ENCODE measurements around the gene PRR13. TPM values are rescaled to one million over a fixed set of nuclear protein-coding genes. Genes with fewer than 3 reads are reported as not detected.
A peak's percentile ranks its signal among the peaks of the same experiment; 100 is the strongest.
"Not testable (repeated sequence)": the region's sequence is repeated elsewhere in the genome, so short reads cannot be mapped to it uniquely, and the experiment has no call there.

PRR13 gene
- total RNA-seq, 1 donor from 2014 or later = 190 TPM

DNA sequence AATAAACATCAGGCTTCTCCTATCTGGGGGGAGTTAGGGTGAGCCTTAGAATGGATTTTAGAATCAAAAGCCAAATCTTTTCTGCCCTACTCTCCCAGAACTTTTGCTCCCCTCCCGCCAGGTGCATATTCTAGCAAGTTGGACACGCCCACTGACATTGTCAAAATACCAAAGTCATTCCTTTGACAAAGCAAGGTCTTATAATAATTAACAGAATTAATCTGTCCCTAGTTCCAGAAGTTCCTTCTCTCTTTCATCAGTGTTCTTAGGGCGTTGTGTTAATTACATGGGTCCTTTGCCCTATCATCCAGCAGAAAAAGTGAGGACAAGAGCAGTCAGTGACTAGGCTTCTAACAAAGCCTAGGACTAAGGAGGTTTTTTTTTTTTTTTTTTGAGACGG lies 2.4 kb downstream of the PRR13 start:
- H3K4me1 Mint-ChIP-seq (ENCODE audit: low read depth, unreplicated experiment) = peaks cover 18% of the 10 kb centered on the region
- Histone ChIP-seq H3K27me3 (ENCODE audit: insufficient read depth, low read length) (no peaks in the 10 kb centered on the region), H3K36me3 (ENCODE audit: insufficient read depth, low read length) (peaks cover 14% of the 10 kb centered on the region), H3K4me1 (ENCODE audit: insufficient read depth, low read length) (peaks cover 5% of the 10 kb centered on the region), H3K4me2 (ENCODE audit: low read length) (peak overlapping the region; percentile 34), H4K20me1 (ENCODE audit: insufficient read depth, low read length) (peaks cover 19% of the 10 kb centered on the region), H2AFZ (ENCODE audit: low read depth, low read length) (no peak overlapping the region), H3K79me2 (ENCODE audit: insufficient read depth, low read length) (peaks cover 27% of the 10 kb centered on the region), H3K4me3 (ENCODE audit: insufficient read depth, low read depth, low read length) (no peak overlapping the region), H3K9ac (ENCODE audit: low read length) (no peak overlapping the region), H3K27ac (ENCODE audit: low read depth, low read length) (no peak overlapping the region), H3K9me3 (ENCODE audit: insufficient read depth, low read depth, low read length) (no peaks in the 10 kb centered on the region)
- peaks cover 24% of the 10 kb centered on the region for H3K36me3 Mint-ChIP-seq (ENCODE audit: low read depth, unreplicated experiment)
- peak overlapping the region; percentile 63 for H3K4me3 Mint-ChIP-seq (ENCODE audit: unreplicated experiment)
- FAIRE-seq = no peak
- H3K27ac Mint-ChIP-seq (ENCODE audit: unreplicated experiment) = no peak overlapping the region
- no peak for DNase-seq (ENCODE audit: low read depth)
- TF ChIP-seq, protein P1, sequence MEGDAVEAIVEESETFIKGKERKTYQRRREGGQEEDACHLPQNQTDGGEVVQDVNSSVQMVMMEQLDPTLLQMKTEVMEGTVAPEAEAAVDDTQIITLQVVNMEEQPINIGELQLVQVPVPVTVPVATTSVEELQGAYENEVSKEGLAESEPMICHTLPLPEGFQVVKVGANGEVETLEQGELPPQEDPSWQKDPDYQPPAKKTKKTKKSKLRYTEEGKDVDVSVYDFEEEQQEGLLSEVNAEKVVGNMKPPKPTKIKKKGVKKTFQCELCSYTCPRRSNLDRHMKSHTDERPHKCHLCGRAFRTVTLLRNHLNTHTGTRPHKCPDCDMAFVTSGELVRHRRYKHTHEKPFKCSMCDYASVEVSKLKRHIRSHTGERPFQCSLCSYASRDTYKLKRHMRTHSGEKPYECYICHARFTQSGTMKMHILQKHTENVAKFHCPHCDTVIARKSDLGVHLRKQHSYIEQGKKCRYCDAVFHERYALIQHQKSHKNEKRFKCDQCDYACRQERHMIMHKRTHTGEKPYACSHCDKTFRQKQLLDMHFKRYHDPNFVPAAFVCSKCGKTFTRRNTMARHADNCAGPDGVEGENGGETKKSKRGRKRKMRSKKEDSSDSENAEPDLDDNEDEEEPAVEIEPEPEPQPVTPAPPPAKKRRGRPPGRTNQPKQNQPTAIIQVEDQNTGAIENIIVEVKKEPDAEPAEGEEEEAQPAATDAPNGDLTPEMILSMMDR (IDR thresholded peaks at IDR 0.05; ENCODE audit: insufficient read depth, low read depth, low read length) = no peak
- TF ChIP-seq EZH2 (IDR thresholded peaks at IDR 0.05; ENCODE audit: insufficient read depth, low read length) = no peak
- no peaks in the 10 kb centered on the region for H3K27me3 Mint-ChIP-seq (ENCODE audit: low read depth, unreplicated experiment)
- H3K9me3 Mint-ChIP-seq (ENCODE audit: unreplicated experiment) = no peaks in the 10 kb centered on the region

DNA sequence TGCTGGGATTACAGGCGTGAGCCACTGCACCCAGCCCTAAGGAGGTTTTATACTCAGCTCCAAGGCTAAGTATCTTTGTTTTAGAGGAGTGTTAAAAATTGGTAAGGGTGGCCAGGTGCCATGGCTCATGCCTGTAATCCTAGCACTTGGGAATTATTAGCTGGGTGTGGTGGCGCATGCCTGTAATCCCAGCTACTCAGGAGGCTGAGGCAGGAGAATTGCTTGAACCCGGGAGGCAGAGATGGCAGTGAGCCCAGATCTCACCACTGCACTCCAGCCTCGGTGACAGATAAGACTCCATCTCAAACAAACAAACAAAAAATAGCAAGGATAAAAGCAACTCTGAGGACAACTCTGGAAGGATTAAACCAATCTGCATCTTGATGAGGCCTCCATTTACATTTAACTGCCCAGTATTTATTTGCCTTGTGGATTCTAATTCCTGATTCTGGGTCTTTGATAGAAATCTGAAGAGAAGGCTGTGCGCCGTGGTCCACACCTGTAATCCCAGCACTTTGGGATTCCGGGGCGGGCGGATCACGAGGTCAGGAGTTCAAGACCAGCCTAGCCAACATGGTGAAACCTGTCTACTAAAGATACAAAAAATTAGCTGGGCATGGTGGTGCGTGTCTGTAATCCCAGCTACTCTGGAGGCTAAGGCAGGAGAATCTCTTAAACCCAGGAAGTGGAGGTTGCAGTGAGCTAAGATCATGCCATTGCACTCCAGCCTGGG lies 3.2 kb downstream of the PRR13 start:
- not testable (repeated sequence) for H3K9ac ChIP-seq (ENCODE audit: low read length); FAIRE-seq; H3K9me3 Mint-ChIP-seq (ENCODE audit: unreplicated experiment)

DNA sequence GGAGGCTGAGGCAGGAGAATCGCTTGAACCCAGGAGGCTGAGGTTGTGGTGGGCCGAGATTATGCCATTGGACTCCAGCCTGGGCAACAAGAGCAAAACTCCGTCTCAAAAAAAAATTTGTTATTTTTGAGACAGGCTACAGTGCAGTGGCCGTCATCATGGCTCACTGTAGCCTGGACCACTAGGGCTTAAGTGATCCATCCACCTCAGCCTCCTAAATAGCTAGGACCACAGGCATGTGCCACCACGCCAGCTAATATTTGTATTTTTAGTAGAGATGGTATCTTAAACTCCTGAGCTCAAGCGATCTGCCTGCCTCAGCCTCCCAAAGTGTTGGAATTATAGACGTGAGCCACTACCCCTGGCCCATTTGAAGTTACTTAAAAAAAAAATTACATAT lies 9.4 kb downstream of the PRR13 start:
- Histone ChIP-seq H3K4me1 (ENCODE audit: insufficient read depth, low read length) (peaks cover 10% of the 10 kb centered on the region), H3K9me3 (ENCODE audit: insufficient read depth, low read depth, low read length) (no peaks in the 10 kb centered on the region), H3K9ac (ENCODE audit: low read length) (no peak overlapping the region), H2AFZ (ENCODE audit: low read depth, low read length) (no peak overlapping the region), H3K79me2 (ENCODE audit: insufficient read depth, low read length) (peaks cover 38% of the 10 kb centered on the region), H3K4me2 (ENCODE audit: low read length) (no peak overlapping the region), H4K20me1 (ENCODE audit: insufficient read depth, low read length) (peaks cover 35% of the 10 kb centered on the region), H3K27me3 (ENCODE audit: insufficient read depth, low read length) (no peaks in the 10 kb centered on the region), H3K27ac (ENCODE audit: low read depth, low read length) (no peak overlapping the region), H3K36me3 (ENCODE audit: insufficient read depth, low read length) (peaks cover 30% of the 10 kb centered on the region), H3K4me3 (ENCODE audit: insufficient read depth, low read depth, low read length) (no peak overlapping the region)
- no peak for DNase-seq (ENCODE audit: low read depth)
- Mint-ChIP-seq H3K4me3 (ENCODE audit: unreplicated experiment) (no peak overlapping the region), H3K36me3 (ENCODE audit: low read depth, unreplicated experiment) (peaks cover 19% of the 10 kb centered on the region), H3K4me1 (ENCODE audit: low read depth, unreplicated experiment) (peaks cover 10% of the 10 kb centered on the region), H3K27me3 (ENCODE audit: low read depth, unreplicated experiment) (no peaks in the 10 kb centered on the region), H3K27ac (ENCODE audit: unreplicated experiment) (no peak overlapping the region), H3K9me3 (ENCODE audit: unreplicated experiment) (no peaks in the 10 kb centered on the region)
- no peak for TF ChIP-seq EZH2 (IDR thresholded peaks at IDR 0.05; ENCODE audit: insufficient read depth, low read length)
- TF ChIP-seq, protein P1 (IDR thresholded peaks at IDR 0.05; ENCODE audit: insufficient read depth, low read depth, low read length) = no peak
- FAIRE-seq = no peak

More for the DNA sequence above, 3.2 kb downstream of the PRR13 start:
- Mint-ChIP-seq H3K4me1 (ENCODE audit: low read depth, unreplicated experiment) (peaks cover 18% of the 10 kb centered on the region), H3K36me3 (ENCODE audit: low read depth, unreplicated experiment) (peaks cover 24% of the 10 kb centered on the region), H3K4me3 (ENCODE audit: unreplicated experiment) (peak overlapping the region; percentile 60), H3K27ac (ENCODE audit: unreplicated experiment) (peak overlapping the region; percentile 34)
- H3K36me3 ChIP-seq (ENCODE audit: insufficient read depth, low read length) = peaks cover 14% of the 10 kb centered on the region
- not testable (repeated sequence) for H3K27me3 Mint-ChIP-seq (ENCODE audit: low read depth, unreplicated experiment); H3K9me3 ChIP-seq (ENCODE audit: insufficient read depth, low read depth, low read length); H3K4me2 ChIP-seq (ENCODE audit: low read length); DNase-seq (ENCODE audit: low read depth); H3K27ac ChIP-seq (ENCODE audit: low read depth, low read length); H3K4me3 ChIP-seq (ENCODE audit: insufficient read depth, low read depth, low read length); H2AFZ ChIP-seq (ENCODE audit: low read depth, low read length); H3K27me3 ChIP-seq (ENCODE audit: insufficient read depth, low read length); H3K4me1 ChIP-seq (ENCODE audit: insufficient read depth, low read length)
- H4K20me1 ChIP-seq (ENCODE audit: insufficient read depth, low read length) = peaks cover 19% of the 10 kb centered on the region
- H3K79me2 ChIP-seq (ENCODE audit: insufficient read depth, low read length) = peaks cover 27% of the 10 kb centered on the region

Data from astrocyte (in vitro differentiated cells and primary cell).